Spleen (tissue), 11 donors: ENCODE measurements around the gene TRMT2A. TPM values are rescaled to one million over a fixed set of nuclear protein-coding genes. Genes with fewer than 3 reads are reported as not detected.

Experiments
- DNase-seq: peaks from one replicate; pipeline ENCODE4 v3.0.0-alpha.2; 2020
- H3K27ac ChIP-seq, 8 donors: fragments of 200-600 bp; sonication (generic) in 7 of 8; 1 replicate in 4 of 8; 2 replicates in 4 of 8; pipeline versions ENCODE4 v1.5.0 to v1.8.0; 2016 to 2021; ENCODE audit warnings: inconsistent platforms in 4 of 8, mild to moderate bottlenecking in 4 of 8, moderate library complexity in 1 of 8
- H3K27me3 ChIP-seq, 7 donors: fragments of 200-600 bp; sonication (generic) in 6 of 7; replicated peaks in 1 of 7; 1 replicate in 4 of 7; 2 replicates in 3 of 7; pipeline versions ENCODE4 v1.5.0 to v1.8.0; 2016 to 2021; ENCODE audit warnings: inconsistent platforms in 3 of 7, mild to moderate bottlenecking in 1 of 7
- H3K36me3 ChIP-seq, 6 donors: fragments of 200-600 bp; sonication (generic) in 5 of 6; 1 replicate in 4 of 6; 2 replicates in 2 of 6; pipeline versions ENCODE4 v1.5.0 to v1.8.0; 2016 to 2021; ENCODE audit warnings: inconsistent platforms in 2 of 6
- H3K4me1 ChIP-seq, 6 donors: fragments of 200-600 bp; sonication (generic) in 5 of 6; 1 replicate in 3 of 6; 2 replicates in 3 of 6; pipeline versions ENCODE4 v1.5.0 to v1.8.0; 2016 to 2021; ENCODE audit warnings: inconsistent platforms in 3 of 6
- H3K4me3 ChIP-seq, 8 donors: fragments of 200-600 bp; sonication (generic) in 7 of 8; 1 replicate in 4 of 8; 2 replicates in 4 of 8; pipeline versions ENCODE4 v1.5.0 to v1.8.0; 2016 to 2021; ENCODE audit warnings: inconsistent platforms in 4 of 8, mild to moderate bottlenecking in 4 of 8, moderate library complexity in 2 of 8
- H3K9me3 ChIP-seq, 8 donors: fragments of 200-600 bp; sonication (generic) in 7 of 8; 1 replicate in 4 of 8; 2 replicates in 4 of 8; pipeline versions ENCODE4 v1.5.0 to v1.8.0; 2016 to 2021; ENCODE audit warnings: inconsistent platforms in 4 of 8
- POLR2A ChIP-seq, 3 donors: fragments of 450-650 bp; IDR thresholded peaks; one replicate each; pipeline ENCODE4 v1.5.1; 2017; ENCODE audit warnings: antibody characterized with exemption in 3 of 3, mild to moderate bottlenecking in 1 of 3
- POLR2AphosphoS5 ChIP-seq, 3 donors: sonication (generic); formaldehyde crosslinking; IDR thresholded peaks; one replicate each; pipeline ENCODE4 v1.5.1; 2017; ENCODE audit warnings: antibody characterized with exemption in 3 of 3
- WGBS, 5 donors: extraction: QIAGEN DNeasy Blood & Tissue Kit in 3 of 5; methylation state at CpG; one replicate each; pipeline versions ENCODE4 v1.1.5 to v1.1.7; 2013 to 2018; 5-methylcytosine and 5-hydroxymethylcytosine counted together
- intact Hi-C: fragments of 100-400 bp; cut with DNase I; formaldehyde crosslinking; loops from one replicate; pipeline ENCODE4 v1.15.0; 2023; ENCODE audit warnings: low total_unique reads
- polyA plus RNA-seq, 3 donors: library from polyadenylated mRNA; stranded (reverse); fragments of 200-250 nt; gene quantifications; one replicate each; pipeline ENCODE4 v1.2.1, GENCODE V29; 2013
- total RNA-seq, 7 donors: library from RNA; depleted of rRNA in 3 of 7; stranded (reverse); fragments of >200 nt in 3 of 7; fragmentation: NEBNext Ultra II Directional in 4 of 7; extraction: Animal tissue kit (Norgen Biotek cat#: 25700) in 4 of 7; gene quantifications; one replicate each; pipeline versions ENCODE4 v1.1.0 to v1.2.1, GENCODE V29; 2016 to 2021
- TF ChIP-seq, protein P1 (sequence below), 11 experiments: fragments of 200-600 bp in 7 of 11; fragments of 450-650 bp in 4 of 11; sonication (generic) in 4 of 11; IDR thresholded peaks in 8 of 11; conservative IDR thresholded peaks in 3 of 11; 1 replicate in 7 of 11; 2 replicates in 4 of 11; pipeline versions ENCODE4 v1.4.0 to v1.8.0; 2016 to 2021; ENCODE audit warnings: antibody characterized with exemption in 11 of 11, inconsistent platforms in 4 of 11, mild to moderate bottlenecking in 1 of 11
- donor health status: healthy with polysubstance abuse.
- donor health status: DM: no; HTN: no; CAD: no; lungs with moderate emphysema.
- donor health status: DM: no; HTN: no; CAD: no.
- donor health status: Bipolar disorder and iron deficiency.
- donor health status: healthy.
- donor health status: DM: no; HTN: no; CAD: no.
- donor health status: DM: yes; HTN: yes; CAD: no.

TRMT2A gene
- total and polyA plus RNA-seq, 10 donors: 70.4 to 142 (median 79.5) TPM

DNA sequence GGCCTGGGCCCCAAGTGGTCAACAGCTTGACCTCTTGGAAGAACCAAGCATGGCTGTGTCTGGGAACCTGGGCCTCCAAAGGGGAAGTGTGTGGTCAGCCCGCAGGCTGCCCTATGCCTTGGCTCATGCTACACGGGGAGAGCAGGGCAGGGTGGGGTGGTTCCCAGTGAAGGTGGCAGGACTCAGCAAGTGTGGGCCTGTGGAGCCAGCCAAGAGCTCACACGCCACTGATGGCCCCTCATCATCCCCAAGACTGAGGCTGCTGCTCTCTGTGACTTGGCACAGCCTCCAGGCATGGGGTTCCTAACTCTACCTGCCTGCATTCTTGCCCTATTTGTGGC is 52.9 kb downstream of the TRMT2A start:
- peaks cover 0 to 33% (median 2%) of the 10 kb centered on the region in 6 donors for H3K4me1 ChIP-seq
- H3K27ac ChIP-seq: peak overlapping the region in 2 of 8 donors; percentile 26 to 35
- no peaks in the 10 kb centered on the region for H3K27me3 ChIP-seq
- TF ChIP-seq POLR2AphosphoS5 (IDR thresholded peaks at IDR 0.05): no peak
- TF ChIP-seq, protein P1, sequence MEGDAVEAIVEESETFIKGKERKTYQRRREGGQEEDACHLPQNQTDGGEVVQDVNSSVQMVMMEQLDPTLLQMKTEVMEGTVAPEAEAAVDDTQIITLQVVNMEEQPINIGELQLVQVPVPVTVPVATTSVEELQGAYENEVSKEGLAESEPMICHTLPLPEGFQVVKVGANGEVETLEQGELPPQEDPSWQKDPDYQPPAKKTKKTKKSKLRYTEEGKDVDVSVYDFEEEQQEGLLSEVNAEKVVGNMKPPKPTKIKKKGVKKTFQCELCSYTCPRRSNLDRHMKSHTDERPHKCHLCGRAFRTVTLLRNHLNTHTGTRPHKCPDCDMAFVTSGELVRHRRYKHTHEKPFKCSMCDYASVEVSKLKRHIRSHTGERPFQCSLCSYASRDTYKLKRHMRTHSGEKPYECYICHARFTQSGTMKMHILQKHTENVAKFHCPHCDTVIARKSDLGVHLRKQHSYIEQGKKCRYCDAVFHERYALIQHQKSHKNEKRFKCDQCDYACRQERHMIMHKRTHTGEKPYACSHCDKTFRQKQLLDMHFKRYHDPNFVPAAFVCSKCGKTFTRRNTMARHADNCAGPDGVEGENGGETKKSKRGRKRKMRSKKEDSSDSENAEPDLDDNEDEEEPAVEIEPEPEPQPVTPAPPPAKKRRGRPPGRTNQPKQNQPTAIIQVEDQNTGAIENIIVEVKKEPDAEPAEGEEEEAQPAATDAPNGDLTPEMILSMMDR (IDR thresholded peaks at IDR 0.05 in 8 of 11, conservative IDR thresholded peaks at IDR 0.05 in 3 of 11): no peak
- TF ChIP-seq POLR2A (IDR thresholded peaks at IDR 0.05): no peak
- H3K9me3 ChIP-seq: no peaks in the 10 kb centered on the region
- H3K36me3 ChIP-seq: peaks cover 0 to 74% (median 38%) of the 10 kb centered on the region in 6 donors
- 59 to 92% (median 81%) methylated on average over 2 to 3 of the region's 3 CpGs for whole genome bisulfite sequencing, 5 donors
- no peak for DNase-seq
- no peak overlapping the region for H3K4me3 ChIP-seq
- intact Hi-C loops: no loop called here

DNA sequence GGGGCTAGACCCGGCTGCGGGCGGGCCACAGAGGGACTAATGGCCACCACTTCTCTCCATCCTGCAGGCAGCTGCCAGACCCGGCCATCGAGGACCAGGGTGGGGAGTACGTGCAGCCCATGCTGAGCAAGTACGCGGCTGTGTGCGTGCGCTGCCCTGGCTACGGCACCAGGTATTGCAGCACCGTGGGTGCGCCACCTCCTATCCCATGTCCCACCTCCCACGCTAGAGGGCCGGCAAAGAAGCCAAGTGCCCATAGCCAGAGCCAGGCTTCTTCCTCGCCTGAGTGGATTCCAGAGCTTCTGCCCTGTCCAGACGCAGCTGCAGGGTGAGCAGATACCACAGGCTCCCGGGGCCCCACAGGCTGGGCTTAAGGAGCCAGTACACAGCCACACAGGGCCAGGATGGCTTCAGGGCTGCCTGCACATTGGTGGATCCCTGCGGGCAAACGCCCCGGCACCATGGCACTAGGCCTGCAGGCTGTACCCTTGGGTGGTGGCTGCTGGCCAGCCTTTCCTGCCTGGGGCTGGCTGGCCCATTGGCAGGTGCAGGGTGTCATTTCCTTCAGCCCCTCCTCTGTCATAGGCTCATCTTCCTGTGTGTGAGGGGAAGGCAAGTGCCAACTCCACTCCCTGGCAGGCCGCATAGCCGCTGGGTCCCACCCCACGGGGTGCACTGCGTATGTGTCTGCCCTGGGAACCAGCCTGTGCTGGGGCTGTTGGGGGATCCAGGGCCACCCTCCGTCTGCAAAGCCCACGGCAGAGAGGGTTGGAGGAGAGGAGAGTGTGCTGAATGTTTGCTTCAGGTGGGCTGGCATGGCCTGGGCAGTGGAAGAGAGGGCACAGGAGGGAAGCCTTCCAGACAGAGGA is 53.5 kb downstream of the TRMT2A start:
- Histone ChIP-seq H3K4me3 (no peak overlapping the region), H3K9me3 (no peaks in the 10 kb centered on the region)
- intact Hi-C loops: no loop called here

DNA sequence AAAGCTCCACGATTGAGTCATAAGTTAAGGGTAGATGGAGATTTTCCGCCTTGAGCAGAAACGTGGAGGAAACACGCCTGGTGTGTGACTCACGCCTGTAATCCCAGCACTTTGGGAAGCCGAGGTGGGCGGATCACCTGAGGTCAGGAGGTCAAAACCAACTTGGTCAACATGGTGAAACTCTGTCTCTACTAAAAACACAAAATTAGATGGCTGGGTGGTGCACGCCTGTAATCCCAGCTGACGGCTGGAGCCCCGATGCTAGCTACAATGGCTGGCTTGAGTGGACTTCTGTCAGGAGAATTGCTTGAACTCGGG is 54.3 kb downstream of the TRMT2A start:
- Histone ChIP-seq H3K4me3 (no peak overlapping the region), H3K27ac (peak overlapping the region in 2 of 8 donors; percentile 49 to 64), H3K9me3 (no peaks in the 10 kb centered on the region), H3K4me1 (peaks cover 0 to 33% (median 2%) of the 10 kb centered on the region in 6 donors), H3K36me3 (peaks cover 0 to 88% (median 46%) of the 10 kb centered on the region in 6 donors), H3K27me3 (no peaks in the 10 kb centered on the region)
- TF ChIP-seq POLR2AphosphoS5 (IDR thresholded peaks at IDR 0.05): no peak
- TF ChIP-seq POLR2A (IDR thresholded peaks at IDR 0.05): no peak
- TF ChIP-seq, protein P1 (IDR thresholded peaks at IDR 0.05 in 8 of 11, conservative IDR thresholded peaks at IDR 0.05 in 3 of 11): no peak
- intact Hi-C loops: no loop called here
- no peak for DNase-seq
- 90 to 95% (median 93%) methylated on average over 11 of the region's 11 CpGs for WGBS, 5 donors

More for the DNA sequence above, 53.5 kb downstream of the TRMT2A start:
- no peak for TF ChIP-seq POLR2A (IDR thresholded peaks at IDR 0.05)
- TF ChIP-seq POLR2AphosphoS5 (IDR thresholded peaks at IDR 0.05): peak in 2 of 3 donors; percentile 30 to 60
- TF ChIP-seq, protein P1 (IDR thresholded peaks at IDR 0.05 in 8 of 11, conservative IDR thresholded peaks at IDR 0.05 in 3 of 11): no peak
- peaks cover 0 to 80% (median 40%) of the 10 kb centered on the region in 6 donors for H3K36me3 ChIP-seq
- 87 to 92% (median 89%) methylated on average over 16 to 27 of the region's 27 CpGs for WGBS, 5 donors
- no peaks in the 10 kb centered on the region for H3K27me3 ChIP-seq
- peaks cover 0 to 33% (median 2%) of the 10 kb centered on the region in 6 donors for H3K4me1 ChIP-seq
- no peak for DNase-seq
- H3K27ac ChIP-seq: peak overlapping the region in 2 of 8 donors; percentile 26 to 35

DNA sequence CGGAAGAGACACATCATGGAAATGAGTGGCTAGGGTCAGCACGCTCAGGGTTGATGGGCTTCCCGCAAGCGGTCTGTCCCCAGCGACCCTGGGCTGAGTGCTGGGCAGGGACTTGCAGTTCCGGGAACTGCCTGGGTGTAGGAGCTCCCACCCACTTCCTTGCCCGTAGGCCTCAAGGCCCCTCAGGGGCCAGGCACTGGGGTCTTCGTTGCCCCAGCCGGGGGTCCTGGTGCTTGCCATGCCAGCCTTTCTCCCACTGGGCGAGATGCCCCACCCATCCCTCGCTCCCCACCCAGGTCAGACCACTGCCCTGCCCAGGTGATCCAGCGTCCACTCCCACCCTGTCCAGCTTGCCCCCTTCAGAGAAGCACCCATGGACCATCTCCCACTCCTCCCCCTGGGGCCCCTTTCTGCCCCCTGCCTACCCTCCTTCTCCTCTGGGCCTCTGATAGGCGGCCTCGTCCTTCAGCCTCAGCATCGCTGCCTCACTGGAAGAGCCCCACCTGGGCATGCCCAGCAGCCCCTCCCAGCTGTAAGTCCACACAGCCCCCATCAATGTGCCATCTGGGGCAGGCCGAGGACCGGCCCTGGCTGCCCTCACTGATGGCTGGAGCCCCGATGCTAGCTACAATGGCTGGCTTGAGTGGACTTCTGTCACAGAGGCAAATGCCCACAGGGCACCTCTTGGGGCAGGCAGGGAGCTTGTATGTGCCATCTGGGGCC is 54.8 kb downstream of the TRMT2A start:
- WGBS, 5 donors: 74 to 97% (median 86%) methylated on average over 11 to 18 of the region's 18 CpGs
- H3K4me1 ChIP-seq: peaks cover 0 to 33% (median 2%) of the 10 kb centered on the region in 6 donors
- peaks cover 0 to 93% (median 51%) of the 10 kb centered on the region in 6 donors for H3K36me3 ChIP-seq
- H3K4me3 ChIP-seq: no peak overlapping the region
- TF ChIP-seq POLR2AphosphoS5 (IDR thresholded peaks at IDR 0.05): peak in 1 of 3 donors; percentile 3
- TF ChIP-seq, protein P1 (IDR thresholded peaks at IDR 0.05 in 8 of 11, conservative IDR thresholded peaks at IDR 0.05 in 3 of 11): no peak
- H3K27ac ChIP-seq: peak overlapping the region in 5 of 8 donors; percentile 6 to 64 (median 36)
- intact Hi-C loops: no loop called here
- H3K9me3 ChIP-seq: no peaks in the 10 kb centered on the region
- no peaks in the 10 kb centered on the region for H3K27me3 ChIP-seq
- no peak for DNase-seq
